ENCODE results near the gene FMO4.
"Not testable (repeated sequence)": the region's sequence is repeated elsewhere in the genome, so short reads cannot be mapped to it uniquely, and the experiment has no call there.

FMO4 gene

DNA sequence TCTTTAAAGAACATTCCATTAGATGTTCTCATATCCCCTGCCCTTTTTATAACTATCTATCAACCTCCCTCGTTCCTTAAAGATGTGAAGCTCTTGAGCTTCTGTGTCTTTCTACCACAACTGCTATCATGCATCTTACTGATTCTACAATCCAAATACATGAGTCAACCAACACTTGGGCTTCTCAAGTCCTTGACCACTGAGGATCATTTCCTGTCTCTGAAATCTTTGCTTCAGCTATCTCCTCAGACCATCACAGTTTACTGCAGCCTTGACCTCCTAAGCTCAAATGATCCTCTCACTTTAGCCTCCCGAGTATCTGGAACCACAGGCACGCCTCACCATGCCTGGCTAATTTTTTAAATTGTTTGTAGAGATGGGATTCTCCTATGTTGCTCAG lies 75.2 kb downstream of the FMO4 start:
- no peak for TF ChIP-seq EZH2 (IDR thresholded peaks at IDR 0.05; ENCODE audit: borderline replicate concordance, low read length)
- TF ChIP-seq, protein P1, sequence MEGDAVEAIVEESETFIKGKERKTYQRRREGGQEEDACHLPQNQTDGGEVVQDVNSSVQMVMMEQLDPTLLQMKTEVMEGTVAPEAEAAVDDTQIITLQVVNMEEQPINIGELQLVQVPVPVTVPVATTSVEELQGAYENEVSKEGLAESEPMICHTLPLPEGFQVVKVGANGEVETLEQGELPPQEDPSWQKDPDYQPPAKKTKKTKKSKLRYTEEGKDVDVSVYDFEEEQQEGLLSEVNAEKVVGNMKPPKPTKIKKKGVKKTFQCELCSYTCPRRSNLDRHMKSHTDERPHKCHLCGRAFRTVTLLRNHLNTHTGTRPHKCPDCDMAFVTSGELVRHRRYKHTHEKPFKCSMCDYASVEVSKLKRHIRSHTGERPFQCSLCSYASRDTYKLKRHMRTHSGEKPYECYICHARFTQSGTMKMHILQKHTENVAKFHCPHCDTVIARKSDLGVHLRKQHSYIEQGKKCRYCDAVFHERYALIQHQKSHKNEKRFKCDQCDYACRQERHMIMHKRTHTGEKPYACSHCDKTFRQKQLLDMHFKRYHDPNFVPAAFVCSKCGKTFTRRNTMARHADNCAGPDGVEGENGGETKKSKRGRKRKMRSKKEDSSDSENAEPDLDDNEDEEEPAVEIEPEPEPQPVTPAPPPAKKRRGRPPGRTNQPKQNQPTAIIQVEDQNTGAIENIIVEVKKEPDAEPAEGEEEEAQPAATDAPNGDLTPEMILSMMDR (IDR thresholded peaks at IDR 0.05; ENCODE audit: low read length), result no peak
- Histone ChIP-seq H3K9ac (ENCODE audit: low read length) (no peak overlapping the region), H3K36me3 (ENCODE audit: insufficient read depth, low read length) (no peaks in the 10 kb centered on the region), H3K9me2 (ENCODE audit: low read depth, low read length) (no peaks in the 10 kb centered on the region), H3K4me3 (ENCODE audit: low read depth, low read length, poor library complexity, severe bottlenecking) (no peak overlapping the region), H3F3A (ENCODE audit: insufficient read depth, low read length) (no peaks in the 10 kb centered on the region), H3K27ac (ENCODE audit: low read depth, low read length, poor library complexity, severe bottlenecking) (no peak overlapping the region), H3K9me3 (ENCODE audit: low read length) (no peaks in the 10 kb centered on the region), H3K4me1 (ENCODE audit: insufficient read depth, low read length, severe bottlenecking) (no peaks in the 10 kb centered on the region), H3K27me3 (ENCODE audit: insufficient read depth, low read length) (no peaks in the 10 kb centered on the region), H3K4me2 (ENCODE audit: low read length) (no peak overlapping the region), H3K79me2 (ENCODE audit: insufficient read depth, low read length) (no peaks in the 10 kb centered on the region), H4K20me1 (ENCODE audit: insufficient read depth, low read length) (no peaks in the 10 kb centered on the region), H2AFZ (ENCODE audit: low read length) (no peak overlapping the region)

DNA sequence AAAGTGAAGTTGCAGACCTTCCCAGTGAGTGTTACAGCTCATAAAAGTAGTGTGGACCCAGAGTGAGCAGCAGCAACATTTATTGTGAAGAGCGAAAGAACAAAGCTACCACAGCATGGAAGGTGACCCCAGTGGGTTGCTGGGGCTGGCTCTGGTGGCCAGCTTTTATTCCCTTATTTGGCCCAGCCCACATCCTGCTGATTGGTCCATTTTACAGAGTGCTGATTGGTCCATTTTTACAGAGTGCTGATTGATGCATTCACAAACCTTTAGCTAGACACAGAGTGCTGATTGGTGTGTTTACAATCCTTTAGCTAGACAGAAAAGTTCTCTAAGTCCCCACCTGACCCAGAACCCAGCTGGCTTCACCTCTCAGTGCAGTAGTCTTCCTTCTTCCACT lies 76.8 kb downstream of the FMO4 start:
- H3K27me3 ChIP-seq (ENCODE audit: insufficient read depth, low read length), result not testable (repeated sequence)

More for the DNA sequence above, 76.8 kb downstream of the FMO4 start:
- H3K9me2 ChIP-seq (ENCODE audit: low read depth, low read length); H3K9ac ChIP-seq (ENCODE audit: low read length); H3K4me2 ChIP-seq (ENCODE audit: low read length); H3F3A ChIP-seq (ENCODE audit: insufficient read depth, low read length); H3K9me3 ChIP-seq (ENCODE audit: low read length); H3K27ac ChIP-seq (ENCODE audit: low read depth, low read length, poor library complexity, severe bottlenecking); H4K20me1 ChIP-seq (ENCODE audit: insufficient read depth, low read length); H3K79me2 ChIP-seq (ENCODE audit: insufficient read depth, low read length); H3K4me3 ChIP-seq (ENCODE audit: low read depth, low read length, poor library complexity, severe bottlenecking); H3K36me3 ChIP-seq (ENCODE audit: insufficient read depth, low read length); H3K4me1 ChIP-seq (ENCODE audit: insufficient read depth, low read length, severe bottlenecking); H2AFZ ChIP-seq (ENCODE audit: low read length): not testable (repeated sequence)

Data from OCI-LY1 (cell line).